Body of pancreas (tissue), 4 donors: ENCODE data around the gene ISM2.

ENCODE experiments used
- CTCF ChIP-seq, 7 experiments: fragments of 450-650 bp in 4 of 7; fragments of 200-600 bp in 3 of 7; sonication (generic) in 3 of 7; IDR thresholded peaks; one replicate each; pipeline ENCODE4 v1.5.1; 2016 to 2019; ENCODE audit warnings: antibody characterized with exemption in 7 of 7
- POLR2A ChIP-seq, 3 donors: fragments of 450-650 bp; IDR thresholded peaks; one replicate each; pipeline ENCODE4 v1.6.1; 2016; ENCODE audit warnings: antibody characterized with exemption in 3 of 3, mild to moderate bottlenecking in 2 of 3

DNA sequence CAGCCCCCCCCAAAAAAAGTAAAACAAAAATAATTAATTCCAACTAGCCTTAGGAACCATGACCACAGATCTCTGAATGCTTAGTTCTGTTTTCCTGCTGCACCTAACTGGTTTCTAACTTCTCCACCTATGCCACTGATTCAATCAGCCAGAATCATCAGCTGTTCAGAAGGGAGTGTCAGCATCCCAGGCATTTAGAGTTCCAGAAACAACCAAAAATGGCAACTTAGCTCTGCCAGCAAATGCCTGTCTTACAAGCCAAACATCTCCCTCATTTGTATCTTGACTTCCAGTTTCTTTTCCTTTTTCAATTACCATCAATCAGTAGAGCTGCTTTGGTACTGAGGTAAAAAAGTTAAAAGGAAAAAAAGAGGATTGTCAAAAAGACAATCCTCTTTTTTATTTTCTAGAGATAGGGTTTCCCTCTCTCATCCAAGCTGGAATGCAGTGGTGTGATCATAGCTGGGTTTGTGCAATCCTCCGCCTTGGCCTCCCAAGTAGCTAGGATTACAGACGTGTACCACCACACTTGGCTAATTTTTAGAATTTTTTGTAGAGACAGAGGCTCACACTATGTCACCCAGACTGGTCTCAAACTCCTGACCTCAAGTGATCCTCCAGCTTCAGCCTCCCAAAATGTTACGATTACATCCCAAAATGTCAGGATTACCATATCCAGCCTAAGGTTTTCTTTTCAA, 45.2 kb upstream of the ISM2 start:
- TF ChIP-seq CTCF (IDR thresholded peaks at IDR 0.05) (no peak), POLR2A (IDR thresholded peaks at IDR 0.05) (no peak)
